ENCODE data around the gene CDC73.

- TF ChIP-seq CTCF (IDR thresholded peaks at IDR 0.05 in 2 of 3, conservative IDR thresholded peaks at IDR 0.05 in 1 of 3; ENCODE audit: borderline replicate concordance in 1 of 3, insufficient read depth in 1 of 3, low read depth in 2 of 3, low read length in 2 of 3), result no peak
- no peak for TF ChIP-seq TCF7L2 (IDR thresholded peaks at IDR 0.05; ENCODE audit: borderline replicate concordance, extremely low read depth, insufficient read depth, insufficient read length)
- no peak for TF ChIP-seq POLR2A (IDR thresholded peaks at IDR 0.05; ENCODE audit: borderline replicate concordance, extremely low read depth, insufficient read depth, insufficient read length)
Measured at GRCh38 chr1:193176788-193177187, 55.0 kb downstream of the CDC73 start.

Measured in HCT116 (cell line).